Astrocyte (in vitro differentiated cells and primary cell): ENCODE data around the gene GNA15.
"Not testable (repeated sequence)": the region's sequence is repeated elsewhere in the genome, so short reads cannot be mapped to it uniquely, and the experiment has no call there.

Source experiments
- CTCF ChIP-seq: IDR thresholded peaks from 2 replicates; pipeline ENCODE4 v1.5.1; 2011; ENCODE audit warnings: low read depth, mild to moderate bottlenecking, inconsistent platforms, low read length, moderate library complexity; ENCODE audit not compliant: insufficient read depth
- EZH2 ChIP-seq: IDR thresholded peaks from 2 replicates; pipeline ENCODE4 v1.6.1; 2012; ENCODE audit warnings: mild to moderate bottlenecking, low read length, inconsistent platforms; ENCODE audit not compliant: insufficient read depth

- TF ChIP-seq CTCF, EZH2: not testable (repeated sequence)
Observed at GRCh38 chr19:3089299-3089855, 46.5 kb upstream of the GNA15 start.
